ACHN (cell line): Measurements from ENCODE around the gene MAGI1.

Experiments
- DNase-seq: peaks from one replicate; pipeline ENCODE4 v3.0.0-alpha.2; 2015
- in situ Hi-C: cut with HindIII; loops from 2 replicates; pipeline ENCODE4 v1.10.0; 2017; ENCODE audit warnings: low sequenced_read_pairs, low pct_ligation_motif_present, low pct_unique_long_range_greater_than_20kb

MAGI1 gene

DNA sequence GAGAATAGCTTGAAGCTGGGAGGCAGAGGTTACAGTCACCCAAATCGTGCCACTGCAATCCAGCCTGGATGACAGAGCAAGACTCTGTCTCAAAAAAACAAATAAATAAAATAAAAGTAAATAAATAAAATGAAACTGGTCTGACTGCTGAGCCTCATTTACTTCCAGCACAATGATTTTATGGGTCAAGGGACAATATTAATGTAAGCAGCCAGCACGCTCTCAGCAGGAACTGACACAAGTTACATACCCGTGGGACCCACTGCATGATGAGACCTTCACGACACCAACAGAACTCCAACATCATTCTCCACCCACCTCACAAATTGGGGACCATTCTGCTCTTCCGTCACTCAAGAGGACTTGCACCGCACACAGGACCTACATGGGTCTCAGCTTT, 230.3 kb downstream of the MAGI1 start:
- no peak for DNase-seq
- in situ Hi-C loops: no loop called here

- in situ Hi-C loops: no loop called here
- no peak for DNase-seq
Observed at GRCh38 chr3:65807225-65807624, 231.5 kb downstream of the MAGI1 start.

DNA sequence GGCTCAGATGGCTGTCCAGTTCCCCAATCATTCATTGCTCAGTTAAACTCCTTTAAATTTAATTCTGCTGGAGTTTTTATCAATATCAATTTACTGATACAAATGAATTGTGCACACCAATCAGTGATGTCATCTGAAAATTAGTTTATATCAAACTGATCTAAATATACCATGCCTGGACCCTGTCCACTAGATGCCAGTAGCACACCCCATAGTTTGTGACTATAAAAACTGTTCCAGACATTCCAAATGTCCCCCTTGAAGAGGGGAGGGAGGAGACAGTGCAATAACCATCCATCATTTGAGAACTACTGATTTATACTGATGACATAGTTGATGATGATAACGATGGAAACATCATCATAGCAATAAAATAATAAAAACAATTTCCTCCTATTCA, 232.1 kb downstream of the MAGI1 start:
- in situ Hi-C loops: no loop called here
- DNase-seq: peak; percentile 1

GRCh38 chr3:65796676-65797075, 242.0 kb downstream of the MAGI1 start:
- in situ Hi-C loops: no loop called here
- DNase-seq: no peak

DNA sequence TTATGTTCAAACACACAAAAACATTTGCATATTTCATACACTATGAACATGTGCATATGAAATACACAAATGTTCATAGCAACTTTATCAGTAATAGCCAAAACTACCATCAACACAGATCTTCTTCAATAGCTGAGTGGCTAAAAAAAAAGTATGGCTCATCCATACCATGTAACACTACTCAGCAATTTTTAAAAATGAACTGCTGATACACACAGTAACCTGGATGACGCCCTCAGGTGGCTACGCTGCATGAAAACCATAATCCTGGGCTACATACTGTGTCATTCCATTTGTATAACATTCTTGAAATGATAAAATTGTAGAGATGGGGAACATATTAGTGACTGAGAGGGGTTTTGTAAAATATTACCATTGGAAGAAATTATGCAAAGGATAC, 243.6 kb downstream of the MAGI1 start:
- in situ Hi-C loops: no loop called here
- DNase-seq: no peak

DNA sequence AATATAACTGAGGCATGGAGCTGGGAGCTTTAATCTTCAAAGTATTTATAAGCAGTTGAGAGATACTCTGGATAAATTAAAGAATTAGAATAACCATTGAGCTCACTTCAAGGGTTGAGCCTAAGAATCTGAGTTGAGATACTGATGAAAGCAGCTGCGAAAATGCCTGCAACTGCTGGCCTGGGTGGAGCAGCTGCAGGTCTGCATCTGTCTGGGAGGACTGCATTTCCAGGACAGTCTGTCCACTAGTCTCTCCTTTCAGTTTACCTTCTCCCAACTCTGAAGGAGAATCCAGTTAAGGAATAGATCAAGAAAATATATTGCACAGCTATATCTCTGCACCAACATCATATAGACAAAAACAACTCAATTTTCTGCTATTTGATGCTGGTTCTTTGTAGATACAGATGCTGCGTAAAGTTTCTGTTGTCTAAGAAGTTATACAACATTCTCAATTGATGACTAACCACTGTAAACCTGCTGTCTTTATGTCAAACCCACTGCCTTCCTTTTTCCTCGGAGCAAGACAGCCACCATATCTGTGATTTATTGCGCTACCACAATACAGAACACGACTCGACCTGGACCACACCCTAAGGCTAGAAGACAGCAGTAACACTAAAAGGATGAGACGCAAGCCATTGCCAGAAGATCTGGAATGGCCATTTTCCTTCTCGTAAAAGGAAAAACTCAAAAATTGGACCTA, 245.1 kb downstream of the MAGI1 start:
- in situ Hi-C loops: no loop called here
- DNase-seq: no peak

- in situ Hi-C loops: no loop called here
- DNase-seq: no peak
Observed at GRCh38 chr3:65788461-65788860, 250.3 kb downstream of the MAGI1 start.

GRCh38 chr3:65787827-65788226, 250.9 kb downstream of the MAGI1 start:
- DNase-seq: no peak
- in situ Hi-C loops: no loop called here

- in situ Hi-C loops: no loop called here
Observed at GRCh38 chr3:65787340-65787739, 251.4 kb downstream of the MAGI1 start.

DNA sequence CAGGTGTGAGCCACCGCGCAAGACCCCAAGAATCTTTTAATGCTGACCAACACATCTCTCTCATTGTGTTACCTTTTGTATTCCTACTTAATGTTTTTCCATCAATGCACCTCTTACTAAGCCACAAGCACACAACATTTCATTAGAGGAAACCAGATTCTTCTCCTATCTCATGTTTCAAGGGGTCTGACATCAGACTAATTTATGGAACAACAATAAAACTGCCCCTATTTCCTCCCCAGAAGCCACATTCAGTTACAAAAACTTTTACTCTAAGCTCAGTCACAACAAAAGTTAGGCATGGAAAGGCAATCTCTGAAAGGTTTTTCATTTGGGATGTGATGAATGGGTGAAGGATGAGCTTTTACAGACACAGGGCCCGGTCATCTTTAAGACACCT, 251.8 kb downstream of the MAGI1 start:
- in situ Hi-C loops: no loop called here

More at GRCh38 chr3:65787340-65787739, 251.4 kb downstream of the MAGI1 start:
- DNase-seq: no peak

DNA sequence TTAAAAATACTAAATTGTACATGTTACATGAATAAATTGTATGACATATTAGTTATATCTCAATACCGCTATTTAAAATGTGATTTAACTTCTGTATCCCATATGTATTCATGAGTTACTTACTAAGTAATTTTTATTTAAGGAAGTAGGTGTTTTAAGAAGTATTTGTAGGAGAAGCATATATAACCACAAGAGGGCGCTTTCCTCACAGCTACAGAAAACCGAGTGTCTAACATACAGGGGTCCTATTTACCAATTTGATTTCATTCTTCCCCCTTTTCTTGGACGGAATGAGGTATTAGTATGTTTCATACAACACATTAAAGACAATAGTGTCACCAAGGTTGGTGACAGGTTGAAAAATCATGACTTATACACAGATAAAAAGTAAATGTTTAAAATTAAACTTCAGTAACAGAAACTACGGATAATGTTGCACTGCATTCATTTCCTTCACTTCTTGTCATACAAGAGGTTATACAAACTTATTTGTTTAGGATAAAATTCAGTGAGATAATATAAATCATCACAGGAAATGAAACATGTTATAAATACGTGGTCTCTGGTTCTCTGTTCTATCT, 253.6 kb downstream of the MAGI1 start:
- peak; percentile 55 for DNase-seq
- in situ Hi-C loops: no loop called here

More for the DNA sequence above, 251.8 kb downstream of the MAGI1 start:
- no peak for DNase-seq

DNA sequence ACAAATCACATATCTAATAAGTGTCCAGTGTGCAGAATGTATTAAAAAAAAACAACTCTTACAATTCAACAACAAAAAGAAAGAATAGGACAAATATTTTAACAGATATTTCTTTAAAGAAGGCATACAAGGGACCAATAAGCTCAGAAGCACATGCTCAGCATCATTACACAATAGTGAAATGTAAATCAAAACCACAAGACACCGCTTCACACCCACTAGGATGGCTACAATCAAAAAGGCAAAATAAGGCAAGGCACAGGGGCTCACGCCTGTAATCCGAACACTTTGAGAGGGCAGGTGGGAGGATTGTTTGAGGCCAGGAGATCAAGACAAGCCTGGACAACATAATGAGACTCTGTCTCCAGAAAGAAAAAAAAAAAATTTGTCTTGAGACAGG, 255.6 kb downstream of the MAGI1 start:
- DNase-seq: no peak
- in situ Hi-C loops: no loop called here

- DNase-seq: no peak
- in situ Hi-C loops: no loop called here
Observed at GRCh38 chr3:65781594-65781993, 257.1 kb downstream of the MAGI1 start.

GRCh38 chr3:65779390-65779789, 259.3 kb downstream of the MAGI1 start:
- in situ Hi-C loops: no loop called here
- DNase-seq: no peak

DNA sequence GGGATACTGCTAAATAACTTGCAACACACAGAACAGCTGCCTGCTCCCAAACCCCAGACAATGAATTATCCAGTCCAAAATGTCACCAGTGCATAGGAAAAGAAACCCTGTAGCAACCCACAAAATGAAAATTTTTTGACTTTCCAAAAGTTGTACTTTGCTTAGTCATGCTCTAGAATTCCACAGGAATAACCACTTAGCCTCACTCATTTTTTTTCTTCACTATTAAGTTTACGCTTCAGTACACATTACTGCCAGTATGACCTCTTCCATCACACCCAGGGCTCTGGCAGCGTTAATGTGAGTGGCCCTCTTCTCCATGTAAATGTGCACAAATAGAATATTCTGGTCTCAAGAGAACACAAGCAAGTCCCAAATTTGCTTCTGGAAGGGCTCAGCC, 259.8 kb downstream of the MAGI1 start:
- in situ Hi-C loops: no loop called here
- DNase-seq: peak; percentile 37

- DNase-seq: no peak
- in situ Hi-C loops: no loop called here
Observed at GRCh38 chr3:65777050-65777449, 261.7 kb downstream of the MAGI1 start.

GRCh38 chr3:65776494-65776893, 262.2 kb downstream of the MAGI1 start:
- DNase-seq: no peak
- in situ Hi-C loops: no loop called here

GRCh38 chr3:65776081-65776480, 262.6 kb downstream of the MAGI1 start:
- DNase-seq: no peak
- in situ Hi-C loops: no loop called here

DNA sequence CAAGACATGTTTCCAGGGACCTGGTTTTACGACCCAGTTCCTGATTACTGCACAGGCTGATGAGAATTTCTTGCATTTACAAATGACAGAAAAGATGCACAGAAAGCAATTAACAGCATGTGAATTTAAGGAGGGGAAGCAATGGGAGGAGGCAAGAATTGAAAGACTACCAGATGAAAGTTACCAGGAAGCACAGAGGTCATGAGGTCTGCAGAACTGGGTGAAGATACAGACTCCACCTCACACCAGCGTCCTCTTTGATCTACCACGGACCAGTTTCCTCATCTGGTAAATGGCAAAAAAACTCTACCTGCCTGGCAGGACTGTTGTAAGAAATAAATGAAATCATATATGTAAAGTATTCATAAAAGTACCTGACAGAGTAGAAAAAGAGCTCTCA, 266.0 kb downstream of the MAGI1 start:
- DNase-seq: no peak
- in situ Hi-C loops: no loop called here

- in situ Hi-C loops: no loop called here
- DNase-seq: no peak
Observed at GRCh38 chr3:65767551-65767950, 271.2 kb downstream of the MAGI1 start.

GRCh38 chr3:65762235-65762580, 276.5 kb downstream of the MAGI1 start:
- in situ Hi-C loops: no loop called here
- no peak for DNase-seq
